ENCODE results near the gene PAPLN.
A peak's percentile ranks its signal among the peaks of the same experiment; 100 is the strongest.

PAPLN gene

DNA sequence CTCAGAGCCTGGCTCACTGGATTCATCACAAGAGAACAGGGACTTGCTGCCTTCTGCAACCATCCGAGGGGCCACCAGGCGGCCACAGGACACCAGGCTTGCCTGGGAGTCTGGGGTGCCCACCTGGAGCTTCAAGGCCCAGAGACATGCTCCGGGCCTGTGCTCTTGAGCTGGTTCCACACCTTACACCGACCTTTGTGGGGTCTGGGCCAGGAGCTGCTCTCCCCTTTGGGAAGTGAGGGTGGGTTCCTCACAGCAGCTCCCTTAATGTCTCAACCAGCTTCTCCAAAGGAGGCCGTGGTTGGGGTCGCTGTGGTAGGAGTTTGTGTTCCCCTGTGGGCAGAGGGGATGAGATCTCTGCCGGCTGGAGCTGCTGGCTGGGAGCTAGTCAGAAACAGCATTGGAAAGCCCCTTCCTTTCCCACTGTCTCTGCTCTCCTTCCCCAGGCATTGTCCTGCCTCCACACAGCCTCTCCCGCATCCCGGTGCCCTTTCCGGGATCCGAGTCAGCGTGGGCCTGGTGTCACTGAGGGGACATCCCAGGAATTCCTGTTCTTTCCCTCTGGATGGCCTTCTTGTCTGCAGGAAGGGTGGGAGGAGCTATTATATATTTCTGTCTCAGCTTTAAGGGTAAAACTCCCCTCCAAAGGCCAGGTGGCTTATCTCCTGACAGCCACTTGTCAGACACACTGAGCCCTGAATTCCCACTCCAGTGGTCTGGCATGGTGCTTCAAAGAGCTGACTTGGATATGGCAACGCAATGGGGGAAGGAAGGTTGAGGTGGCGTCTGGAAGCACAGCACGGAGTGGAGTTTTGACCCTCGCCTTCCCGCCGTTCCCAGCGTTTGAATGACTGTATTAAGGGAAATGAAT, 5.1 kb upstream of the PAPLN start:
- DNase-seq (ENCODE audit: low read depth) = no peak

DNA sequence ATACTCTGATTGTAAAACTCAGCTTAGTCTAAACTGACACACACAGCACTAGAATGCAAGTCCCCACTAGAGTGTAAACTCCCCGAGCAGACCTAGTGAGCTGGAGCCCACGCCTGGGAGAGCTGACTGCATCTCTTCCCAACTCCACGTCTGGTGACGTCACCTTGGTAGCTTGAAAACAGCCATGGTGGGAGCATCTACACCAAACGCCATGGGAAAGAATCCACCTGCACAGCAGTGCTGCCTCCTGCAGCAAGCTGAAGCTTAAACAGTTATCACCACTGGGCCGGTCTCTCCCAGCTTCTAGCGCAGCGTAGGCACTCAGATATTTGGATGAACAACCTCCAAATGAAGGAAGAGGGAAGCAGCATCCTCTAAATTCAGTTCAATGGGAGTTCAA, 4.3 kb upstream of the PAPLN start:
- no peak for DNase-seq (ENCODE audit: low read depth)

- no peak for DNase-seq (ENCODE audit: low read depth)
These were observed 3.7 kb upstream of the PAPLN start for GRCh38 chr14:73233564-73233963.

DNA sequence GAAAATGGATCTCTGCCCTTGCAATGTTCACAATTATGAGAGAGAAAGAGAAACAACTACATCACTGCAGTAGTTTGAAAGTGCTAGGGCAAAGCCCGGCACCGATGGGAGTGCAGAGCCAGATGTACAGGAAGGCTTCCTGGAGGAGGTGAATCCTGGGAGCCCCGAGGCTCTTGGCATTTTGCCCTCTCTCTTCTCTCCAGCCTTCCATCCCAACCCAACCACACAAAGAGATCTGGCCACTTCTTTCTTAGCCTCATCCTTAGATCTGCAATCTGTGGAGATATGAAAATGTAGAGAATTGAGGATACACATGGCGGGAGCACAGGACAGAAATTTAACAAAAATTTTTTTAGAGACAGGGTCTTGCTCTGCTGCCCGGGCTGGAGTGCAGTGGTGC, 3.3 kb upstream of the PAPLN start:
- no peak for DNase-seq (ENCODE audit: low read depth)

GRCh38 chr14:73234586-73235394, 2.5 kb upstream of the PAPLN start:
- no peak for DNase-seq (ENCODE audit: low read depth)

- DNase-seq (ENCODE audit: low read depth) = no peak
These were observed 1.7 kb upstream of the PAPLN start for GRCh38 chr14:73235531-73236155.

DNA sequence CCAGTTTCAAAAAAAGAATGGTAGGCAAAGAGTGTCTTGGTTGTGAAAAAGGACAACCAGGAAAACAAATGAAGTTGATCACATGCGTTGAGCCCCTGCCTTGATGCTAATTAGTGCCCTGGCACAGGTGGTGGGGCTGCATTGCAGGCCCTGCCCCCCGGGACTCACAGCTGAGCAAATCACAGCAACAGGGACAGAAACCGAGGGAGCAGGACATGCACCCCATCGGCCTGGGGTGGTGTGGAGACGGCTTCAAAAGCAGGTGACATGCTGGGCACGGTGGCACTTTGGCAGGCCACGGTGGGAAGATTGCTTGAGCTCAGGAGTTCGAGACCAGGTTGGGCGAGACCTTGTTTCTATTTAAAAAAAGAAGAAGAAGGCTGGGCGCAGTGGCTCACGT, 1.1 kb upstream of the PAPLN start:
- no peak for DNase-seq (ENCODE audit: low read depth)

- DNase-seq (ENCODE audit: low read depth) = no peak
These were observed 521 bp upstream of the PAPLN start for GRCh38 chr14:73236752-73237218.

DNA sequence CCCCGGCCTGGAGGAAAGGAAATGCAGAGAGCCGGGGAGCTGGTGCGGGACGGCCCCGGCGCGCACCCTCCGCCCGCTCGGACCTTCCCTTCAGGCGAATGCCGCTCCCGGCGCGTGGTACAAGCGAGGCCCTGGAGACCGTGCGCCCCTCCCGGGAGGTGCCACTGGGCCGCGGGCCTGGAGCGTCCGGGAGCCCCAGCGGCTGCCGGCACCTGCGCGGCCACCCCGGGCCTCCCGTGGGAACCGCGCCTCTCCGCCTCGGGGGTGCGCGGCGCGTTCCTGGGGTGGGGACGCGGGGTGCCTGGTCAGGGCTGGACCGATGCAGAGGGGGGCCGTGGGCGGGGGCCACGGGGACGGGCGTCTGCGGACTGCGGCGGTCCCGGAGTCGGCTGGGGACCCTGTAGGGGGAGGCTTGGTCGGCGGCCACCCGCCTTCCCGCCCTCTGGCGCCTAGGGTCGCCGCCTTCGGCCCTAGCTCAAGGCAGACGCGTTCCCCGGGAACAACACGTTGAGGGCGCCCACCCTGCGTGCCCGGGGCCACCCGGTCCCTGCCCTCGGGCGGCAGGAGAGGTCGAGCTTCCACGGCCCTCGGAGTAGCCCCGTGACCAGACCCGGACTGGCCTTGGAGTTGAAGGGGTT, 599 bp downstream of the PAPLN start:
- no peak for DNase-seq (ENCODE audit: low read depth)

DNA sequence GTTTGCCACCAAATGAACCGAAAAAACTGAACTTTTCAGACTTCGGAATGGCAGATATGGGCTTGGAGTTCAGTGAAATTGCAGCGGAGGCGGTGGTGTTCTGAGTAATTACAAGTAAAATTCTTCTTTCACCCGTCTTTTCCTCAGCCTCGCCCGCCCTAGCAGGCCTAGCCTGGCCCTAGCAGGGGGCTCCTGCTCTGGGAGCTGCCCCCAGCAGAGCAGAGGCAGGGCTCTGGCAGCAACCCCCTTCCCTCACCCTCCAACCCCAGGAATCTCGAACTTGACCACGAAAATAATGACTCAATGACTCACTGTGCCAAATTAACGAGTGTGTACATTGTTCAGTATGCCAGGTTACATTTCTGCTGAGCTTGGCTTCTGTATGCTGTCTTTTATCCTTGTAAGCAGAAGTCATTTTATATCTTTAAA, 1.1 kb downstream of the PAPLN start:
- DNase-seq (ENCODE audit: low read depth) = peak; percentile 81

DNA sequence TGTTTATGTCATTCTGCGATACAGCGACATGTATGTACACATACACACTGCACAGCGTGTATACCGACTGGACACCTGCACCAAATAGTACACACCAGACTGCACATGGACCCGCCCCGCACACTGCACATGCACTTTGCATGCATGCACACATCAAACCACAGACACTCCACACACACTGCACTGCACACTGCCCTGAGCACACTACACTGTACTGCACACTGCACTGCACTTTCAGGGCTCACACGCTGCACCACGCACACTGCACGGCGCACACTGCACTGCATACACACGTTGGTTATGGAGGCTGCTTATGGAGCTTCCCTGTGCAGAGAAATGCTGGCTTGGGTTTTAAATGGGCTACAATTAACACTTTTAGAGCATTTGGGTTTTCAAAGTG, 1.6 kb downstream of the PAPLN start:
- no peak for DNase-seq (ENCODE audit: low read depth)

DNA sequence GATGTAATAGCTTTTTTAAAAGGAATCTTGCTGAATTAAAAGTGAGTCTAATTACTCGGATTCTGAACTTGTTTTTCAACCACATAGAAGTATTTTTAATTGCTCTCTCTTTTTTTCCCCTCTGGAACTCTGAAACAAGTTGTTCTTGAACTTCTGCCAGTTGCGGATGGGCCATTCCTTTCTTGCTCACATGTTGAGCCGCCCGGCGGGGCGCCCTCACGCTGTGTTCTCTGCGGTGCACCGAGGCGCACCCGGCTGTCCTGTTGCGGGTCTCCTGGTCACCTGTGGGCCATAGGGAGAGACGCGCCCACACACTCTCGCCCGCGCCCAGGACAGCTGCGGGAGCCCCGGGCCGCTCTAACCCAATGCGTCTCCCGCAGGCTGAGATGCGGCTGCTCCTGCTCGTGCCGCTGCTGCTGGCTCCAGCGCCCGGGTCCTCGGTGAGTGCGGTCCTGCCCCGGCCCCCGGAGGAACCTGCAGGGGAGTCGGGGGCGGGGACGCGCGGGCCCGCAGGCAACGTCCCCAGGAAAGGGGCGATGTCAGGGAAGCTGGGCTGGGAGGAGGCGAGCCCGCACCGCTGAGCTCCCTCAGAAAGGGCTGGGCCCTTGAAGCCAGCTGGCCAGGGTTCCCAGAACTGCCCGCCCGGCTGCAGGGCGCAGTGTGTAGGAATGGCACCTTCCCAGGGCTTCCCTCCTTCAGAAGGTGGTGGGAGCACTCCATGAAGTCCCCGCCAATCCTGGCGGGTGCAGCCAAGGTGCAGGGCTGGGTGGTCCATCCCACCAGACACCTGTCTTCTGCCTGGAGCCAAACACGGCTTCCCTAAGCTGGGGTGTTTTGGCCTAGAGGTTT, 2.3 kb downstream of the PAPLN start:
- DNase-seq (ENCODE audit: low read depth) = peak; percentile 78

DNA sequence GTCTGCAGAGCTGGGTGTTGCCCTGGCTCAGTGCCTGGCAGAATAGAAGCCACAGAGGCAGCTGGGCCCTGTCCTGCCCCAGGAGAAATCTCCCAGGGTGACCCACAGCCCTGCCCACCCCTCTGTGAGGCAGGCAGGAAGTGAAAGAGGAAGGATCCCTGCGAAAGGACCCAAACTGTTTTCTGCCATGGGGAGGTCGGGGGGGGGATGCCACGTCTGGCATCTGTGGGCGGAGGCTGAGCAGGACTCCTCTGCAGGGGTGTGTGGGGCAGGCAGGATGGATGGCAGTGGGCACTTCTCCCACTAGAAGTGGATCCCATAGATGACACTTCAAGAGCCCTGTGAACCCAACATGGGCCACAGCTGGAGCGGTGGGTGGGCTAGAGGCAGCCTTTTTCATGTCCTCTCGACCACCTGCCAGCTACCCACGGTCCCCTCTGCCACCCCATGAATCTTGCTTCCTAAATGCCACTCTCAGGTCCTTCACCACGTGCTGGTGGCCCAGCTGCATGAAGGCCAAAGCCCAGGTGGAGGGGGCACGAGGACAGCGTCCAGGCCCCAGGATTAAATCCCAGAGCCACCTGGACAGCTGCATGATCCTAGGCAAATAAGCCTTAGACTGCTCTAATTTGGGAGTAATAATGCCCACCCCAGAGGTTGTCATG, 3.6 kb downstream of the PAPLN start:
- DNase-seq (ENCODE audit: low read depth) = no peak

DNA sequence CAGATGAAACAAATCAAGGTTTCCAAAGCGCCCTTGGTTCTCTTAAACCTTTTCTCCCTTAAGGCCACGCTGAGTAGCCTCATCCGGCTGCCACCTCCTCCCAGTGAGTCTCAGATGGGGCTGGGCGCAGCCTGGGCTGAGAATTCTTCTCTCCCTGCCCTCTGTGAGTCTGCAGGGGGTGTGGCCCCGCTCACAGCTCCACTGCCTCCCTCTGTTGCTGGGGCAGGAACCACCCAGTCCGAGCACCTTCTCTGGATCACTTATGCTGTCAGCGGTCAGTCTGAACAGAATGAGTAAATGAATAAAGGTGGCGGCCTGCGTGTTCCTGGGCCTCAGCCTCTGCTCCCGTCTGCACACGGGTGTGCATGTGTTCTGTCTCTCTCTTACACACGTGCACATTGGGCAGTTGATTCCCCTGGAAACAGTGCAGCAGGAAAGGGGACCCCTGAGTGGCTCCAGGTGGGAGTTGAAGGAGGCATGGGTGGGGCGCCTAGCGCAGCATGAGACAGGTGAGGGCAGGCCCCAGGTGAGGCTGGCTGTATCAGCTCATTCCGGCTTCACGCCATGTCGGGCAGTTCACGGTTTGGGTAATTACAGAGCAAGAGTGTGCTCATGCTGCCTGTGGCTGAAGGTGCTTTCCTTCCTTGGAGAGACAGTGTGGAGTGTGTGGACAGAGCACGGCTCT, 4.3 kb downstream of the PAPLN start:
- no peak for DNase-seq (ENCODE audit: low read depth)

- peak; percentile 32 for DNase-seq (ENCODE audit: low read depth)
These were observed 5.1 kb downstream of the PAPLN start for GRCh38 chr14:73242357-73242901.

GRCh38 chr14:73243341-73243740, 6.0 kb downstream of the PAPLN start:
- no peak for DNase-seq (ENCODE audit: low read depth)

DNA sequence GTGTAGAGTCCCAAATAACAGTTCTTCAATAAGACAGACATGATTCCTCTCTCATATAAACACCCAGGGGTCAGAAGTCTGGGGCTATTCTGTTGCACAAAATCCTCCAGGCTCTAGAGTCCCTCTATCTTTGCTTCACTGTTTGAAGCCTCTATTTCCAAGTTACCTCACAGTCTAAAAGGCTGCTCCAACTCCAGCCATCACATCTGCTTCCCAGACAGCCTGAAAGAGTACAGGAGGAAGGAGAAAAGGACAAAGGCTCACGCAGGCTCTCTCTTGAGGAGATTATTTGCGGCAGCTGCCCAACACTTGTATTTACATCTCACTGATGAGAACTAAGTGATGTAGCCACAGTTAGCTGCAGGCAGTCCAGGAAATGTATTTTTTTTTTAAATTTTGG, 6.4 kb downstream of the PAPLN start:
- no peak for DNase-seq (ENCODE audit: low read depth)

- DNase-seq (ENCODE audit: low read depth) = no peak
These were observed 7.4 kb downstream of the PAPLN start for GRCh38 chr14:73244541-73245290.

All from iris pigment epithelial cell (primary cell).